Esophagus squamous epithelium (tissue), 4 donors: Measurements from ENCODE around the gene ERC2.

Experiments used
- POLR2A ChIP-seq, 4 donors: fragments of 450-650 bp; IDR thresholded peaks; one replicate each; pipeline ENCODE4 v1.6.1; 2017; ENCODE audit warnings: antibody characterized with exemption in 4 of 4, mild to moderate bottlenecking in 4 of 4, moderate library complexity in 3 of 4
- TF ChIP-seq, protein P1 (sequence below), 6 experiments: fragments of 450-650 bp in 4 of 6; fragments of 200-600 bp in 2 of 6; sonication (generic) in 2 of 6; IDR thresholded peaks; one replicate each; pipeline ENCODE4 v1.5.1; 2016 to 2019; ENCODE audit warnings: antibody characterized with exemption in 6 of 6, mild to moderate bottlenecking in 4 of 6, moderate library complexity in 4 of 6

DNA sequence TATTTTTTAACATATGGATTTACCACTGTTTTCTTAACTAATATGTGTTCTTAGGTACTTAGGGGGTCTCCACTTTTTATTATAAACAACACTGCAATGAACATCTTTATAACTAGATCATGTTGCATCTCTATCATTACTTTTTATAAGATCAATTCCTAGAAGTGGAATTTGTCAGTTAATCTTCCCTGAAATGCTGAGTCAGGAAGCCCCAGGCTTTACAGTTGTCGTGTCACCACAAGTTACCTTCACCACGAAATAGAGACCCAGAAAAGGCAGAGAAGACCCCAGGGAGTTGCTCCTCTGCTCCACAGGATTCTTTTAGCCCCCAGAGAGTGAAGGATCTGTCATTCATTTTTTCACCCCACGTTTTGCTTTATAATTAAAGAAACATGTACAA, 34.5 kb upstream of the ERC2 start:
- TF ChIP-seq, protein P1, sequence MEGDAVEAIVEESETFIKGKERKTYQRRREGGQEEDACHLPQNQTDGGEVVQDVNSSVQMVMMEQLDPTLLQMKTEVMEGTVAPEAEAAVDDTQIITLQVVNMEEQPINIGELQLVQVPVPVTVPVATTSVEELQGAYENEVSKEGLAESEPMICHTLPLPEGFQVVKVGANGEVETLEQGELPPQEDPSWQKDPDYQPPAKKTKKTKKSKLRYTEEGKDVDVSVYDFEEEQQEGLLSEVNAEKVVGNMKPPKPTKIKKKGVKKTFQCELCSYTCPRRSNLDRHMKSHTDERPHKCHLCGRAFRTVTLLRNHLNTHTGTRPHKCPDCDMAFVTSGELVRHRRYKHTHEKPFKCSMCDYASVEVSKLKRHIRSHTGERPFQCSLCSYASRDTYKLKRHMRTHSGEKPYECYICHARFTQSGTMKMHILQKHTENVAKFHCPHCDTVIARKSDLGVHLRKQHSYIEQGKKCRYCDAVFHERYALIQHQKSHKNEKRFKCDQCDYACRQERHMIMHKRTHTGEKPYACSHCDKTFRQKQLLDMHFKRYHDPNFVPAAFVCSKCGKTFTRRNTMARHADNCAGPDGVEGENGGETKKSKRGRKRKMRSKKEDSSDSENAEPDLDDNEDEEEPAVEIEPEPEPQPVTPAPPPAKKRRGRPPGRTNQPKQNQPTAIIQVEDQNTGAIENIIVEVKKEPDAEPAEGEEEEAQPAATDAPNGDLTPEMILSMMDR (IDR thresholded peaks at IDR 0.05): no peak
- TF ChIP-seq POLR2A (IDR thresholded peaks at IDR 0.05): no peak
